Measurements from ENCODE around the gene MTMR3.
A peak's percentile ranks its signal among the peaks of the same experiment; 100 is the strongest.

Gene MTMR3

GRCh38 chr22:30030329-30030728 is 147.4 kb downstream of the MTMR3 start:
- no peak for DNase-seq (ENCODE audit: insufficient read length, low spot score)
- no peak for TF ChIP-seq POLR2A (IDR thresholded peaks at IDR 0.05; ENCODE audit: low read depth, low read length)
- no peak for FAIRE-seq

DNA sequence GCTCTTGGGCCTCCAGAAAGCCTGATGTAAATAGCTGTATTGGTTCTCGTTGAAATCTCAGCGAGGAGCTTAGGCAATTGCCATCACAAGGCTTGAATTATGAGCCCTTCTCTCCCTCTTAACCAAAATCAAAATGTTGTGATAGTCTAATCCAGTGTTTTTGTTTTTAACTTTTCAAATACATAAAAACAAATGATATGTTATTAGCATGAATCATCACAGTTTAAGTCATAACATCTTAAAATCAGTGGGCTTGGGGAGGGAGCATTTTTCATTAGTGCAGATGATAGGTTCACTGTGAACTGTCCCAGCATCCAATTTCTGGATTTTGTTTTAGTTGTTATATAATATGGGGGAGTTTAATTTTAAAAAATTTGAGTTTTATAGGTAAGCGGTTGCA is 148.4 kb downstream of the MTMR3 start:
- no peak for TF ChIP-seq POLR2A (IDR thresholded peaks at IDR 0.05; ENCODE audit: low read depth, low read length)
- DNase-seq (ENCODE audit: insufficient read length, low spot score) (no peak), FAIRE-seq (no peak)

- TF ChIP-seq POLR2A (IDR thresholded peaks at IDR 0.05; ENCODE audit: low read depth, low read length), result no peak
- DNase-seq (ENCODE audit: insufficient read length, low spot score) (no peak), FAIRE-seq (no peak)
Measured at GRCh38 chr22:30031764-30032455, 148.9 kb downstream of the MTMR3 start.

GRCh38 chr22:30033137-30033536 is 150.2 kb downstream of the MTMR3 start:
- DNase-seq (ENCODE audit: insufficient read length, low spot score) (no peak), FAIRE-seq (no peak)
- no peak for TF ChIP-seq POLR2A (IDR thresholded peaks at IDR 0.05; ENCODE audit: low read depth, low read length)

DNA sequence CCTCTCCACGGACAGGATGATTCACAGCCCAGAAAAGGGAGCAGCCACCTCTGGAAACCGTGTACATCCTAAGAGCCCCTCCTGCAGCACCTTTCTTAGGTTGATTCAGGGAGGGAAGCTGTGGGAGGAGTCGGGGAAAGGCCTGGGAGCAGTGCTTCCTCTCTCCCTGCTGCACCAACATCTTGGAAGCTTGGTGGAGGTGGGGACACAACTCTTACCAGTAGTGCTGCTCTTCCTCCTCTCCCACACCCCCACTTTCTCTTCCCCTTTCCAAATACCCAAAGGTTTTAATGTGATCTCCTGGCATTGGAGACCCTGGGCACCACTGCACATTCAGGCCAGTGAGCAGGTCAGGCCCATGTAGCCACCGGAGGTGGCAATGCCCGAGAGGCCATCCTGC is 150.9 kb downstream of the MTMR3 start:
- DNase-seq (ENCODE audit: insufficient read length, low spot score), result no peak
- no peak for TF ChIP-seq POLR2A (IDR thresholded peaks at IDR 0.05; ENCODE audit: low read depth, low read length)
- FAIRE-seq, result no peak

DNA sequence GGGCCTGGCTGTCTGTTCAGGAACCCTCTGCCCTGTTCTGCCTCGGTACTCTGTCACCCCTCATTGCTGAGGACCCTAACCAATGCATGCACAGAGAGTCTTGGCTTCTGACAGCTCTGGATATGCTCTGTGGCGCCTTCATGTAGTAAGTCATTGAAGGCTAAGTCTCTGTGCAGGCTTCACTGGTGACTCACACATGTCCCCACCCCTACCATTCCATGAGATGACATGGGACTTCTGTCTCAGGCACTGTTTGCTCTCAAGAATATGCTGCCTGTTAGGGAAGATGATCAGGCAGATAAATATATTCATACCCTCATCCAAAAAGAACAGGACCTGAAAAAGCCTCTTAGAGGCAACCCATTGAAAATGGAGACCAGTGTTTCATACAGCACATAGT is 153.7 kb downstream of the MTMR3 start:
- TF ChIP-seq POLR2A (IDR thresholded peaks at IDR 0.05; ENCODE audit: low read depth, low read length), result no peak
- FAIRE-seq, result no peak
- peak; percentile 20 for DNase-seq (ENCODE audit: insufficient read length, low spot score)

DNA sequence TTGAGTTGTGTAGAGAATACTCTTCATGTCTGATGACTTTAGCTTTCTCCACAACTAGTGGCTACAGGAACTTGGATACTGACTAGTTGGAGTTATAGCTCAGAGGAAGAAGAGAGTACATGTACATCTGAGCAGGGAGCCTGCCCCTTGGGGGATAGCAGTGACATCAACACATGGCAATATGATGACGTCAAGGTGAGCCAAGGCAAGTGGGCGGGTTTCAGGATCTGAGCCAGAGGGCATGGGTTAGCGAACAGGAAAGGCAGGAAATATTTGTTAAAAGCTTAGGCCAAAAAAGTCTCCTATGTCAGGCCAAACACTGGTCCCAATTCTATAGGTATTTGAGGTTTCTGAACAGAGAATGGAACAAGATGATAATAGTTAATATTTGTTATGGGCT is 155.2 kb downstream of the MTMR3 start:
- no peak for FAIRE-seq
- no peak for TF ChIP-seq POLR2A (IDR thresholded peaks at IDR 0.05; ENCODE audit: low read depth, low read length)
- DNase-seq (ENCODE audit: insufficient read length, low spot score), result no peak

DNA sequence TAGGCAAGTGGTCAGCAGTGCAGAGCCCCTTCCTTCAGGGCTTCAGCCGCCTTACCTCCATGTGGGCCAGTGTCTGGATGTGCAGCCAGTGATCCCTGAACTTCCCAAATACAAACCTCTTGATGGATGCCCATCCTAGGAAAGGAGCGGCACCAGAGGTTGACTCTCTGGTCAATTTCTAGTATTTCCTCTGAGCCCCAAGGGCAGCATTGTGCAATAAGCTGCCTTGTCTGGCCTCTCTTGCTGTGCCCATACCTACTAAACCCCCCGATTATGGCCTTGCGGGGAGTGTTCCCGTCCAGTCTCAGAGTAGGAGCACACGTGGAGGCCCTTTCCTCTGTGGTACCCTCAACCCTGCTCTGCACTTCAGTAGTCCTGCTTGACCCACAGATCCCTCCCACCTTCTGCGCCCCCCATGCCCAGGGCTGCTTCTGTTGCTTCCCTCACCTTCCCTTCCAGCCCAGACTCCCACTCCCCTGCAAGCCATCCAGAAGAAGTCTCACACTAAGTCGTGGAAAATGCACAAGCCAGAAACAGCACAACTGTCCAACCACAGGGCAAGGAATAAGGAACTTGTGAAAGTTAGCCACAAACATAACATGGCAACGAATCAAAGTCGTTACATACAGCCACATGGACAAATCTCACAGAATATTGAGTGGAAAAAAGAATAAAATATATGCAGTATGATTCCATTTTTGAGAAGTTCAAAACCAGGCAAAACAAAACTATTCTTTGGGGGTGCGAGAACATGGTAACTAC is 157.7 kb downstream of the MTMR3 start:
- FAIRE-seq (no peak), DNase-seq (ENCODE audit: insufficient read length, low spot score) (no peak)
- no peak for TF ChIP-seq POLR2A (IDR thresholded peaks at IDR 0.05; ENCODE audit: low read depth, low read length)

DNA sequence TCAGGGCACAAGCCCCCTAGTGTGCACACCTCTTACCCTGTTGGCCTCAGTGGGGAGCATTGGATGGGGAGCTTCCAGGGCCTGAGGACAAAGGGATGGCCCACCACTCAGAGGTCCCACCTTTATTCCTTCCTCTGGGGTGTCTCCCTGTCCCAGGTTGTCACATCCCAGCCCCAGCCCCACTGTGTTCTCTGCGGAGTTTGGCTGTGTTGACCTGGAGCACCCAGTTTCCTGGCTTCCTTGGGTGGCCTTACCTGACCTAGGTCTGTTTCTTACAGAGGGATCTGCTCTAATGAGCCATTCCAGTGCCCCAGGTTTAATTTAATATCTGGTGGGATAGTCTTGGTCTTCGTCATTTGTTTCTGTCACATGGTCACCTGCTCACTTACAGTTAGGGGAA is 158.5 kb downstream of the MTMR3 start:
- no peak for FAIRE-seq
- TF ChIP-seq POLR2A (IDR thresholded peaks at IDR 0.05; ENCODE audit: low read depth, low read length), result no peak
- no peak for DNase-seq (ENCODE audit: insufficient read length, low spot score)

- TF ChIP-seq POLR2A (IDR thresholded peaks at IDR 0.05; ENCODE audit: low read depth, low read length), result no peak
- DNase-seq (ENCODE audit: insufficient read length, low spot score) (no peak), FAIRE-seq (no peak)
Measured at GRCh38 chr22:30041881-30042280, 158.9 kb downstream of the MTMR3 start.

GRCh38 chr22:30043161-30043560 is 160.2 kb downstream of the MTMR3 start:
- FAIRE-seq (no peak), DNase-seq (ENCODE audit: insufficient read length, low spot score) (no peak)

GRCh38 chr22:30044369-30044768 is 161.4 kb downstream of the MTMR3 start:
- TF ChIP-seq POLR2A (IDR thresholded peaks at IDR 0.05; ENCODE audit: low read depth, low read length), result no peak
- no peak for FAIRE-seq
- peak; percentile 44 for DNase-seq (ENCODE audit: insufficient read length, low spot score)

More at GRCh38 chr22:30043161-30043560, 160.2 kb downstream of the MTMR3 start:
- TF ChIP-seq POLR2A (IDR thresholded peaks at IDR 0.05; ENCODE audit: low read depth, low read length), result no peak

GRCh38 chr22:30044881-30045493 is 162.0 kb downstream of the MTMR3 start:
- TF ChIP-seq POLR2A (IDR thresholded peaks at IDR 0.05; ENCODE audit: low read depth, low read length), result no peak
- DNase-seq (ENCODE audit: insufficient read length, low spot score) (no peak), FAIRE-seq (no peak)

DNA sequence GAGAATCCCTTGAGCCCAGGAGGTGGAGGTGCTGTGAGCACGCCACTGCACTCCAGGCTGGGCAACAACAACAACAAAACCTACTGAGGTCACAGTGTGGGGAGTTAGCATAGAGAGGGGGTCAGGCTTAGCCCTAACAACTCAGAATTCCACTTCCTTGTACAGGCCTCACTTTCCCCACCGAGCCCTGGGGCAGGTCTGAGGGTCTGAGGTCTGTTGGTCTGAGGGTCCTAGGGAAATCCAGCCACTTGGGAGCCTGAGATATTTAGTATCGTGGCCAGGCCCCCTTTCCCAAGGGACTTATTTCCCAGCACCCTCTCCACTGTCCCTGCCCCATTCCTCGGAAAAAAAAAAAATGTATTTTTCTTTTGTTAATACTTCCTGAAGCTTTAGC is 162.5 kb downstream of the MTMR3 start:
- FAIRE-seq, result no peak
- DNase-seq (ENCODE audit: insufficient read length, low spot score), result no peak
- TF ChIP-seq POLR2A (IDR thresholded peaks at IDR 0.05; ENCODE audit: low read depth, low read length), result no peak
